Suppressor macrophage treated with lipopolysaccharide for 4 hours (primary cell): ENCODE measurements around the gene NPIPB5.
"Not testable (repeated sequence)": the region's sequence is repeated elsewhere in the genome, so short reads cannot be mapped to it uniquely, and the experiment has no call there.

Experiments used
- DNase-seq: peaks from one replicate; pipeline ENCODE4 v3.0.0-alpha.2; 2020

Gene NPIPB5

GRCh38 chr16:22510591-22510990 lies at the start of gene NPIPB5:
NPIPB5 (plus strand) TSS chr16:22510891; CDS start chr16:22513802, 2,911 bp downstream.
- not testable (repeated sequence) for DNase-seq

GRCh38 chr16:22468846-22469245 lies 41.8 kb upstream of the NPIPB5 start:
- not testable (repeated sequence) for DNase-seq

GRCh38 chr16:22537996-22538395 lies 27.3 kb downstream of the NPIPB5 start:
- not testable (repeated sequence) for DNase-seq

GRCh38 chr16:22544809-22545208 lies 34.1 kb downstream of the NPIPB5 start:
- not testable (repeated sequence) for DNase-seq

GRCh38 chr16:22546630-22547029 lies 35.9 kb downstream of the NPIPB5 start:
- not testable (repeated sequence) for DNase-seq

GRCh38 chr16:22547170-22547765 lies 36.6 kb downstream of the NPIPB5 start:
- DNase-seq, result not testable (repeated sequence)

GRCh38 chr16:22549853-22550252 lies 39.2 kb downstream of the NPIPB5 start:
- DNase-seq, result not testable (repeated sequence)

GRCh38 chr16:22551143-22551542 lies 40.5 kb downstream of the NPIPB5 start:
- DNase-seq, result not testable (repeated sequence)

GRCh38 chr16:22551651-22552050 lies 41.0 kb downstream of the NPIPB5 start:
- not testable (repeated sequence) for DNase-seq

GRCh38 chr16:22556759-22557158 lies 46.1 kb downstream of the NPIPB5 start:
- not testable (repeated sequence) for DNase-seq
